ENCODE data around the gene POFUT1.

POFUT1 gene

DNA sequence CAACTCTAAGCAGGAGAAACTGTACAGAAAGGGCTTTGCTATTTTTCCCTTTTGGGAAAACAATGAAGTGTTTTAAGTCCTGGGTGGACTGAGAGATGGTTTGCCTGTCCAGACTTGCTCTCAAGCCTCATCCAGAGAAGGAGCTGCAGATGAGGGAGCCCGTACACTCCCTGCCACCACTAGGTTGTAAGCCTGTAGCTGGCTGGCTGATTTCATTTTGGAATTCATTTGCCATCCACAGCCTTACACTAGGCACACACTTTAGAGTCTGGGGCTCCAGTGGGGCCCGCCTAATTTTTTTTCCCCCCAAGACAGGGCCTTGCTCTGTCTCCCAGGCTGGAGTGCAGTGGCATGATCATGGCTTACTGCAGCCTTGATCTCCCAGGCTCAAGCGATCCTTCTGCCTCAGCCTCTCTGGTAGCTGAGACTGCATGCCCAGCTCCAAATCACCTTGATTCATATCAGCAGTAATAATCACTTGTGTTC is 28.4 kb downstream of the POFUT1 start:
- no peak overlapping the region for H3K4me3 ChIP-seq (replicated peaks; ENCODE audit: low read depth, low read length)
- TF ChIP-seq, protein P1, sequence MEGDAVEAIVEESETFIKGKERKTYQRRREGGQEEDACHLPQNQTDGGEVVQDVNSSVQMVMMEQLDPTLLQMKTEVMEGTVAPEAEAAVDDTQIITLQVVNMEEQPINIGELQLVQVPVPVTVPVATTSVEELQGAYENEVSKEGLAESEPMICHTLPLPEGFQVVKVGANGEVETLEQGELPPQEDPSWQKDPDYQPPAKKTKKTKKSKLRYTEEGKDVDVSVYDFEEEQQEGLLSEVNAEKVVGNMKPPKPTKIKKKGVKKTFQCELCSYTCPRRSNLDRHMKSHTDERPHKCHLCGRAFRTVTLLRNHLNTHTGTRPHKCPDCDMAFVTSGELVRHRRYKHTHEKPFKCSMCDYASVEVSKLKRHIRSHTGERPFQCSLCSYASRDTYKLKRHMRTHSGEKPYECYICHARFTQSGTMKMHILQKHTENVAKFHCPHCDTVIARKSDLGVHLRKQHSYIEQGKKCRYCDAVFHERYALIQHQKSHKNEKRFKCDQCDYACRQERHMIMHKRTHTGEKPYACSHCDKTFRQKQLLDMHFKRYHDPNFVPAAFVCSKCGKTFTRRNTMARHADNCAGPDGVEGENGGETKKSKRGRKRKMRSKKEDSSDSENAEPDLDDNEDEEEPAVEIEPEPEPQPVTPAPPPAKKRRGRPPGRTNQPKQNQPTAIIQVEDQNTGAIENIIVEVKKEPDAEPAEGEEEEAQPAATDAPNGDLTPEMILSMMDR (IDR thresholded peaks at IDR 0.05; ENCODE audit: low read length, missing control alignments), result no peak
- no peak for DNase-seq (ENCODE audit: low read depth)

DNA sequence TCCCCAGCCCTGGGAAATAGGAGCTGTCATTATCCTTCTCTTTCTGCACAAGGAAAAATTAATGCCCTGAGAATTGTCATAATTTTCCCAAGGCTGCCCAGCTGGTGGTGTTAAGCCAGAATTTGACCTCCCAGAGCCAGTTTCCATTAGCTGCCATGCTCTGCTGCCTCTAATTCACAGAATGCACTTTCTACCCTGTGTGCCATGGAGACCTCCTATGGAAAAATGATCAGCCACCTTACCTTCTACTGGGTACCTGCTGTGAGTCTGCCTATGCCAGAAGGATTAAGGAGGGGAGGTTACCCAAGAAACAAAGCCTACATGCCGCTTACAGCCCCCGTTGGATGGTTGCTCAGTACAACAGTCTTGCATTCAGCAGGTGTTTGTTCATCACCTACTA is 29.1 kb downstream of the POFUT1 start:
- TF ChIP-seq, protein P1 (IDR thresholded peaks at IDR 0.05; ENCODE audit: low read length, missing control alignments), result no peak
- no peak overlapping the region for H3K4me3 ChIP-seq (replicated peaks; ENCODE audit: low read depth, low read length)
- DNase-seq (ENCODE audit: low read depth), result no peak

DNA sequence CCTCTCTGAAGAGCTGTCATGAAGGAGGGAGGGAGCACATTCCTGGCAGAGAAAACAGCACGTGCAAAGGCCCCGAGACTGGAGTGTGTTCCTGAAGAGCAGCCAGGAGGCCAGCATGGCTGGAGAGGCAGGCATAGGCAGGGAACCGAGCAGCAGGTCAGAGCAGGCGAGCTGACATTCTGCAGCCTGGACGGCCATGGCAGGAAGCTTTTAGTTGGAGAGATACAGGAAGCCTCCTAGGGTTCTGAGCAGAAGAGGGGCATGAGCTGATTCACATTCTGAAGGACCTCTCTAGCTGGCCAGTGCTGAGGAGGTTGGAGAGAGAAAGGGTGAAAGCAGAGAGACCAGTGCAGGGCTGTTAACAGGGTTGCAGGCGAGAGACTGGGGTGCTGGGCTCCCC is 29.7 kb downstream of the POFUT1 start:
- TF ChIP-seq, protein P1 (IDR thresholded peaks at IDR 0.05; ENCODE audit: low read length, missing control alignments), result no peak
- H3K4me3 ChIP-seq (replicated peaks; ENCODE audit: low read depth, low read length), result no peak overlapping the region
- no peak for DNase-seq (ENCODE audit: low read depth)

DNA sequence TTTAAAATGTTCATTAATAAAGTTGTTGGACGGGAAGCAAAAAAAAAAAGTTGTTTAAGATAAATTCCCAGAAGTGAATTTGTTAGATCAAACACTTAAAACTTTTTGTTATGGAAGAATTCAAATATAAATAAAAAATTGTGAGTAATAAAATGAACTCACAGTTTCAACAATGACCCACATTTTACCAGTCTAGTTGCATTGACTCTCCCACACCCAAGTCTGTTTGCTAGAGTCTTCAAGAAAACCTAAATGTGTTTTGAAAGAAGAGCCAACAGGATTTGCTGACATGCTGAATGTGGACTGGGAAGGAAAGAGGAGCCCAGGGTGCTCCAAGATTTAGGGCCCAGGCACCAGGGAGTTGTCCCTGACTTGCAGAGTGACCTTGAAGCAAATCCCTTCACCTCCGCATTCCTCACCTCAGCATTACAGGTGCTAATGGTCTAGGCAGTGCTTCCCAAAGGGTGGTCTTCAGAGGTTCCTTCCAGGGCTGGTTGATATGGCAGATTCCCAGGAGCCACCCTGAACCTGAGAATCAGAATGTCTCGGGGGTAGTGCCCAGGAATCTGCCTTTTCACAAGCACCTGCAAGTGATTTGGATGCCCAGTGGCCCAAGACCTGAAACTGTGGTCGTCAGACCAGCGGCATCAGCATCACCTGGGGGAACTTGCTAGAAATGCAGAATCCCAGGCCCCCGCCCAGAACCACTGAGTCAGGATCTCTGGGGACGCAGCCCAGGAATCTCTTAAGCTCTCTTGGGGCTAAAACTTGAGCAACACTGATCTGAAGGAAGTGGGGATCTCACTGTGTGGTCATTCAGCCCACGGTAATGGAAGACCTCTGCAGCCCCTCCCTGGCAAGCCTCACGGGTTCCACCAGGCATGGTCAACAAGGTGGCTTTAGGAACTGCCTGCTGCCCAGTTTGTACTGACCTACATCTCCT is 31.1 kb downstream of the POFUT1 start:
- no peak for DNase-seq (ENCODE audit: low read depth)
- no peak overlapping the region for H3K4me3 ChIP-seq (replicated peaks; ENCODE audit: low read depth, low read length)
- TF ChIP-seq, protein P1 (IDR thresholded peaks at IDR 0.05; ENCODE audit: low read length, missing control alignments), result no peak

DNA sequence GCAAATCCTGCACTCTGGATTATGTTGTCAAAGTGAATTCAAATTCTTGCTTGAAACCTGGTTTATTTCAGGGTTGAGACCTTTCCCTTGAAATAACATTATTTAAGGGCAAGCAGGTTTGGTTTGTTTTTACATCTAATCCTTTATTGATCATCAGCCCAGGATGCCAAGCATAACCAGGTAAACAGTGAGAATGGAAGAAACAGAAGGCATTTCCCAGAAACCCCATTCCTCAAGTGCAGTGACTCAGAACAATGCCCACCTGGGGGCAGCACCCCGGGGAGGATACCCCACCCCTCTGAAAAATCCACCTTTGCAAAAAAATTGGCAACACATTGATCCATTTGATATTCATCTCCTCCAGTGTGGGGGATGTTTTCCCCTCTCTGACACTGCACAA is 32.5 kb downstream of the POFUT1 start:
- TF ChIP-seq, protein P1 (IDR thresholded peaks at IDR 0.05; ENCODE audit: low read length, missing control alignments), result no peak
- DNase-seq (ENCODE audit: low read depth), result no peak
- no peak overlapping the region for H3K4me3 ChIP-seq (replicated peaks; ENCODE audit: low read depth, low read length)

DNA sequence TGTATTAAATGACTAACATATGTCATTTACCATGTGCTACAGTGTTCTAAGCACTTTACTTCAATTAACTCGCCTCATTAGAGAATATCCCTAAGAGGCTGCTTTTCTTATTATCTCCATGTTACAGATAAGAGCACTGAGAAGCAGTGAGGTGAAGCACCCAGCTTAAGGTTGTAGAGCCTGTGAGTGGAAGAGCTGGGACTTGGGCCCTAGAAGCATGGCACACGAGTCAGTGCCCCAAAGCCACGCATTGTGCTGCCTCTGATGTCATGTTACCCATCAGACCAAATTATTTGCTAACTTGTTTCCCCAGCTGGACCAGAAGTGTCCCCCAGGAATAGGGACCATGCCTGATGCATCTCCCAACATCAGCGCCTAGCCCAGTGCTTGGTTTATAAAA is 34.1 kb downstream of the POFUT1 start:
- no peak overlapping the region for H3K4me3 ChIP-seq (replicated peaks; ENCODE audit: low read depth, low read length)
- TF ChIP-seq, protein P1 (IDR thresholded peaks at IDR 0.05; ENCODE audit: low read length, missing control alignments), result no peak
- DNase-seq (ENCODE audit: low read depth), result no peak
